Neural progenitor cell (in vitro differentiated cells): ENCODE measurements around the gene ASAP2. TPM values are rescaled to one million over a fixed set of nuclear protein-coding genes. Genes with fewer than 3 reads are reported as not detected.

Experiments used
- DNase-seq: peaks from one replicate; pipeline ENCODE4 v3.0.0-alpha.2; 2016; ENCODE audit warnings: low spot score
- H2AFZ ChIP-seq: fragments of 200-600 bp; sonication (generic); replicated peaks from 2 replicates; pipeline ENCODE4 v1.6.1; 2016; ENCODE audit warnings: antibody characterized with exemption
- H3F3A ChIP-seq: fragments of 200-600 bp; sonication (generic); 2 replicates; pipeline ENCODE4 v1.6.1; 2016; ENCODE audit warnings: antibody characterized with exemption, low read depth
- H3K27ac ChIP-seq: fragments of 200-600 bp; sonication (generic); 2 replicates; pipeline ENCODE4 v1.5.1; 2016; ENCODE audit warnings: mild to moderate bottlenecking
- H3K27me3 ChIP-seq: fragments of 200-600 bp; sonication (generic); 2 replicates; pipeline ENCODE4 v1.6.1; 2016; ENCODE audit warnings: mild to moderate bottlenecking, moderate library complexity
- H3K36me3 ChIP-seq: fragments of 200-600 bp; sonication (generic); 2 replicates; pipeline ENCODE4 v1.5.1; 2016
- H3K4me1 ChIP-seq: fragments of 200-600 bp; sonication (generic); 2 replicates; pipeline ENCODE4 v1.6.1; 2016; ENCODE audit warnings: mixed run types
- H3K4me2 ChIP-seq: fragments of 200-600 bp; sonication (generic); 2 replicates; pipeline ENCODE4 v1.6.1; 2016
- H3K4me3 ChIP-seq: fragments of 200-600 bp; sonication (generic); 2 replicates; pipeline ENCODE4 v1.5.1; 2016
- H3K79me2 ChIP-seq: fragments of 200-600 bp; sonication (generic); 2 replicates; pipeline ENCODE4 v1.6.1; 2016; ENCODE audit warnings: low read depth
- H3K9ac ChIP-seq: fragments of 200-600 bp; sonication (generic); 2 replicates; pipeline ENCODE4 v1.6.1; 2016
- H3K9me3 ChIP-seq: fragments of 200-600 bp; sonication (generic); 2 replicates; pipeline ENCODE4 v1.5.1; 2016; ENCODE audit warnings: low read depth
- H4K20me1 ChIP-seq: fragments of 200-600 bp; sonication (generic); 2 replicates; pipeline ENCODE4 v1.6.1; 2016; ENCODE audit warnings: low read depth
- H3K27ac Mint-ChIP-seq: 3 replicates; pipeline ENCODE4 v1.8.0; 2021; ENCODE audit warnings: mixed read lengths
- H3K27me3 Mint-ChIP-seq: 2 replicates; pipeline ENCODE4 v1.8.0; 2022; ENCODE audit warnings: low read depth, mild to moderate bottlenecking, inconsistent platforms, moderate library complexity, mixed read lengths; ENCODE audit not compliant: insufficient read depth
- H3K36me3 Mint-ChIP-seq: 3 replicates; pipeline ENCODE4 v1.8.0; 2021; ENCODE audit warnings: mixed read lengths
- H3K4me1 Mint-ChIP-seq: 3 replicates; pipeline ENCODE4 v1.8.0; 2021; ENCODE audit warnings: mixed read lengths
- H3K4me3 Mint-ChIP-seq: 3 replicates; pipeline ENCODE4 v1.8.0; 2021; ENCODE audit warnings: mild to moderate bottlenecking, moderate library complexity, mixed read lengths
- H3K9me3 Mint-ChIP-seq: 3 replicates; pipeline ENCODE4 v1.8.0; 2020; ENCODE audit warnings: mixed read lengths
- EZH2 ChIP-seq: fragments of 200-600 bp; sonication (generic); IDR thresholded peaks from 2 replicates; pipeline ENCODE4 v1.6.1; 2017; ENCODE audit warnings: antibody characterized with exemption, mild to moderate bottlenecking, moderate library complexity
- EZH2phosphoT487 ChIP-seq: fragments of 200-600 bp; sonication (generic); IDR thresholded peaks from 2 replicates; pipeline ENCODE4 v1.6.1; 2017; ENCODE audit warnings: antibody characterized with exemption
- total RNA-seq: library from RNA; depleted of rRNA; stranded (reverse); fragments of >200 nt; gene quantifications from 2 replicates; pipeline ENCODE4 v1.2.3, GENCODE V29; 2015; ENCODE audit warnings: low replicate concordance
- TF ChIP-seq, protein P1 (sequence below): fragments of 200-600 bp; sonication (generic); IDR thresholded peaks from 2 replicates; pipeline ENCODE4 v1.5.1; 2017; ENCODE audit warnings: antibody characterized with exemption, mild to moderate bottlenecking

The ASAP2 gene
- total RNA-seq, 1 donor from 2014 or later, result 31.7 TPM

DNA sequence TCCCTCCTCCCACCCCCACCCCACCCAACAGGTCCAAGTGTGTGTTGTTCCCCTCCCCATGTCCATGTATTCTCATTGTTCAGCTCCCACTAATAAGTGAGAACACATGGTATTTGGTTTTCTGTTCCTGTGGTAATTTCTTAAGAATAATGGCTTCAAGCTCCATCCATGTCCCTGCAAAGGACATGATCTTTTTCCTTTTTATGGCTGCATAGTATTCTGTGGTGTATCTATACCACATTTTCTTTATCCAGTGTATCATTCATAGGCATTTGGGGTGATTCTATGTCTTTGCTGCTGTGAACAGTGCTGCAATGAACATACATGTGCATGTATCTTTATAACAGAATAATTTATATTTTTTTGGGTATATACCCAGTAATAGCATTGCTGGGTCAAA lies 12.3 kb upstream of the ASAP2 start:
- no peak overlapping the region for H2AFZ ChIP-seq
- H3K4me3 ChIP-seq, result no peak overlapping the region
- Mint-ChIP-seq H3K27ac (no peak overlapping the region), H3K27me3 (peaks cover 11% of the 10 kb centered on the region), H3K4me1 (peaks cover 20% of the 10 kb centered on the region), H3K4me3 (no peak overlapping the region), H3K36me3 (no peaks in the 10 kb centered on the region), H3K9me3 (peaks cover 3% of the 10 kb centered on the region)
- H3K4me2 ChIP-seq, result no peak overlapping the region
- DNase-seq, result no peak
- no peaks in the 10 kb centered on the region for H3K9me3 ChIP-seq
- H3K79me2 ChIP-seq, result no peaks in the 10 kb centered on the region
- H3K9ac ChIP-seq, result no peak overlapping the region
- H3F3A ChIP-seq, result no peaks in the 10 kb centered on the region
- no peak overlapping the region for H3K27ac ChIP-seq
- H4K20me1 ChIP-seq, result no peaks in the 10 kb centered on the region
- no peaks in the 10 kb centered on the region for H3K27me3 ChIP-seq
- TF ChIP-seq EZH2phosphoT487, result no peak
- no peak for TF ChIP-seq EZH2
- TF ChIP-seq, protein P1, sequence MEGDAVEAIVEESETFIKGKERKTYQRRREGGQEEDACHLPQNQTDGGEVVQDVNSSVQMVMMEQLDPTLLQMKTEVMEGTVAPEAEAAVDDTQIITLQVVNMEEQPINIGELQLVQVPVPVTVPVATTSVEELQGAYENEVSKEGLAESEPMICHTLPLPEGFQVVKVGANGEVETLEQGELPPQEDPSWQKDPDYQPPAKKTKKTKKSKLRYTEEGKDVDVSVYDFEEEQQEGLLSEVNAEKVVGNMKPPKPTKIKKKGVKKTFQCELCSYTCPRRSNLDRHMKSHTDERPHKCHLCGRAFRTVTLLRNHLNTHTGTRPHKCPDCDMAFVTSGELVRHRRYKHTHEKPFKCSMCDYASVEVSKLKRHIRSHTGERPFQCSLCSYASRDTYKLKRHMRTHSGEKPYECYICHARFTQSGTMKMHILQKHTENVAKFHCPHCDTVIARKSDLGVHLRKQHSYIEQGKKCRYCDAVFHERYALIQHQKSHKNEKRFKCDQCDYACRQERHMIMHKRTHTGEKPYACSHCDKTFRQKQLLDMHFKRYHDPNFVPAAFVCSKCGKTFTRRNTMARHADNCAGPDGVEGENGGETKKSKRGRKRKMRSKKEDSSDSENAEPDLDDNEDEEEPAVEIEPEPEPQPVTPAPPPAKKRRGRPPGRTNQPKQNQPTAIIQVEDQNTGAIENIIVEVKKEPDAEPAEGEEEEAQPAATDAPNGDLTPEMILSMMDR, result no peak
- no peaks in the 10 kb centered on the region for H3K36me3 ChIP-seq
- no peaks in the 10 kb centered on the region for H3K4me1 ChIP-seq

DNA sequence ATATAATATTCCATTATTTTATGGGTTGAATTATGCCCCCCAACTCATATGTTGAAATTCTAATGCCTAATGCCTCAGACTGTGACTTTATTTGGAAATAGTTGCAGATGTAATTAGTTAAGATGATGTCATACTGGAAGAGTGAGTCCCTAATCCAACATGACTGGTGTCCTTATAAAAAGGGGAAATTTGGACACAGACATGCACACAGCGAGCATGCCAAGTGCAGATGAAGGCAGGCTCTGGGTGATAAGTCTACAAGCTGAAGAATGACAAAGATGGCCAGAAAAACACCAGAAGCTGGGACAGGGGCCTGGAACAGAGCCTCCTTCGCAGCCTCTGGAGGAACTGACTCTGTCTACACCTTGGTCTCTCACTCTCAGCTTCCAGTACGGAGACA lies 10.0 kb upstream of the ASAP2 start:
- Histone ChIP-seq H3K79me2 (no peaks in the 10 kb centered on the region), H3K4me3 (no peak overlapping the region), H3K27me3 (peaks cover 3% of the 10 kb centered on the region), H3K4me1 (no peaks in the 10 kb centered on the region), H3K4me2 (no peak overlapping the region), H2AFZ (no peak overlapping the region), H4K20me1 (no peaks in the 10 kb centered on the region), H3K9me3 (no peaks in the 10 kb centered on the region), H3K36me3 (no peaks in the 10 kb centered on the region), H3K27ac (no peak overlapping the region), H3F3A (no peaks in the 10 kb centered on the region), H3K9ac (no peak overlapping the region)
- TF ChIP-seq, protein P1, result no peak
- TF ChIP-seq EZH2phosphoT487 (no peak), EZH2 (no peak)
- peaks cover 11% of the 10 kb centered on the region for H3K27me3 Mint-ChIP-seq
- H3K27ac Mint-ChIP-seq, result peak overlapping the region; percentile 36
- no peaks in the 10 kb centered on the region for H3K36me3 Mint-ChIP-seq
- DNase-seq, result no peak
- H3K9me3 Mint-ChIP-seq, result no peaks in the 10 kb centered on the region
- no peak overlapping the region for H3K4me3 Mint-ChIP-seq
- peaks cover 15% of the 10 kb centered on the region for H3K4me1 Mint-ChIP-seq

DNA sequence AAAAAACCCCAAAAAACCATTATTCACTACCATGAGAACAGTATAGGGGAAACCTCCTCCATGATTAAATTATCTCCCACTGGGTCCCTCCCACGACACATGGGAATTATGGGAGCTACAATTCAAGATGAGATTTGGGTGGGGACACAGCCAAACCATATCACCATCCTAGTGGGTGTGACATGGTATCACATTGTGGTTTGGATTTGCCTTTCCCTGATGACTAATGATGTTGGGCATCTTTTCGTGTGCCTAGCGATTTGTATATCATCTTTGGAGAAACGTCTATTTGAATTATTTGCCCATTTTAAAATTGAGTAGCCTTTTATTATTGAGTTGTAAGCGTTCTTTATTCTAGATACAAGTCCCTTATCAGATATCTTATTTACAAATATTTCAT lies 8.7 kb upstream of the ASAP2 start:
- H3K79me2 ChIP-seq, result no peaks in the 10 kb centered on the region
- Mint-ChIP-seq H3K27me3 (peaks cover 11% of the 10 kb centered on the region), H3K27ac (no peak overlapping the region), H3K4me1 (peaks cover 13% of the 10 kb centered on the region), H3K4me3 (no peak overlapping the region), H3K9me3 (no peaks in the 10 kb centered on the region), H3K36me3 (no peaks in the 10 kb centered on the region)
- no peak overlapping the region for H2AFZ ChIP-seq
- H4K20me1 ChIP-seq, result no peaks in the 10 kb centered on the region
- no peak for TF ChIP-seq EZH2
- TF ChIP-seq, protein P1, result no peak
- TF ChIP-seq EZH2phosphoT487, result no peak
- no peaks in the 10 kb centered on the region for H3K4me1 ChIP-seq
- no peaks in the 10 kb centered on the region for H3K9me3 ChIP-seq
- no peaks in the 10 kb centered on the region for H3F3A ChIP-seq
- no peak for DNase-seq
- no peaks in the 10 kb centered on the region for H3K36me3 ChIP-seq
- H3K9ac ChIP-seq, result no peak overlapping the region
- no peak overlapping the region for H3K27ac ChIP-seq
- no peak overlapping the region for H3K4me2 ChIP-seq
- H3K27me3 ChIP-seq, result peaks cover 3% of the 10 kb centered on the region
- H3K4me3 ChIP-seq, result no peak overlapping the region
